ENCODE data around the gene ACER2. TPM values are rescaled to one million over a fixed set of nuclear protein-coding genes. Genes with fewer than 3 reads are reported as not detected.
"Not testable (repeated sequence)": the region's sequence is repeated elsewhere in the genome, so short reads cannot be mapped to it uniquely, and the experiment has no call there.

The ACER2 gene
- total and polyA plus RNA-seq, 2 donors (not counting 1 experiment from before 2014, with no cell fraction given) = 1.2 to 4.5 TPM

DNA sequence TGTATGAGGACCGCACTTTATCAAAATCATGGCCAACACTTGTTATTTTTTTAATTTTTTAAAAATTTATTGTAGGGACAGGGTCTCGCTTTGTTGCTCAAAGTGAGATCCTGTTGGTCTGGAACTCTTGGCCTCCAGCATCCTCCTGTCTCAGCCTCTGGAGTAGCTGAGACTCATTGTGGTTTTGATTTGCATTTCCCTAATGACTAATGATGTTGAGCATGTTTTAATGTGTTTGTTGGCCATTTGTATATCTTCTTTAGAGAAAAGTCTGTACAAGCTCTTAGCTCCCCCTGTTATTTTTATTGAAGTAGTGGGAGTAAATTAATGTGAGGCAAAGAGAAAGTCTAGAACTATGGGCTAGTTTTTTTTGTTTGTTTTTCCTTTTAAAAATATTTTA, 27.2 kb upstream of the ACER2 start:
- TF ChIP-seq CTCF (conservative IDR thresholded peaks at IDR 0.05 in 1 of 2, IDR thresholded peaks at IDR 0.05 in 1 of 2; ENCODE audit: low read depth in 1 of 2, low read length in 2 of 2) (no peak), EZH2 (IDR thresholded peaks at IDR 0.05; ENCODE audit: low read length, missing control alignments) (no peak)
- no peak overlapping the region for H3K9ac ChIP-seq (ENCODE audit: insufficient read depth, low read length)
- no peak overlapping the region for H3K27ac ChIP-seq (ENCODE audit: insufficient read depth, low read length)
- H2AFZ ChIP-seq (ENCODE audit: low read length) = no peak overlapping the region
- H3K36me3 ChIP-seq (ENCODE audit: control insufficient read depth, insufficient read depth, low read length) = peaks cover 3% of the 10 kb centered on the region
- peaks cover 31% of the 10 kb centered on the region for H3K79me2 ChIP-seq (ENCODE audit: control insufficient read depth, insufficient read depth, low read length)
- DNase-seq (ENCODE audit: low read depth in 2 of 2) = no peak
- H3K4me3 ChIP-seq (replicated peaks in 1 of 4; ENCODE audit: control extremely low read depth in 1 of 4, insufficient read depth in 1 of 4, low read depth in 3 of 4, low read length in 4 of 4) = no peak overlapping the region
- no peak overlapping the region for H3K4me2 ChIP-seq (ENCODE audit: extremely low read depth, insufficient read depth, low read length)
- no peaks in the 10 kb centered on the region for H4K20me1 ChIP-seq (ENCODE audit: control insufficient read depth, extremely low read depth, insufficient read depth, low read length)
- H3K27me3 ChIP-seq (ENCODE audit: control insufficient read depth, insufficient read depth, low read length) = no peaks in the 10 kb centered on the region
- H3K9me3 ChIP-seq (ENCODE audit: control insufficient read depth, insufficient read depth, low read depth, low read length) = no peaks in the 10 kb centered on the region
- H3K4me1 ChIP-seq (ENCODE audit: control insufficient read depth, extremely low read depth, insufficient read depth, low read length) = peaks cover 2% of the 10 kb centered on the region

- H2AFZ ChIP-seq (ENCODE audit: low read length); H3K36me3 ChIP-seq (ENCODE audit: control insufficient read depth, insufficient read depth, low read length); H3K27me3 ChIP-seq (ENCODE audit: control insufficient read depth, insufficient read depth, low read length); H3K4me2 ChIP-seq (ENCODE audit: extremely low read depth, insufficient read depth, low read length); H3K4me3 ChIP-seq (replicated peaks in 1 of 4; ENCODE audit: control extremely low read depth in 1 of 4, insufficient read depth in 1 of 4, low read depth in 3 of 4, low read length in 4 of 4); DNase-seq (ENCODE audit: low read depth in 2 of 2); H4K20me1 ChIP-seq (ENCODE audit: control insufficient read depth, extremely low read depth, insufficient read depth, low read length); H3K9ac ChIP-seq (ENCODE audit: insufficient read depth, low read length); H3K9me3 ChIP-seq (ENCODE audit: control insufficient read depth, insufficient read depth, low read depth, low read length); H3K4me1 ChIP-seq (ENCODE audit: control insufficient read depth, extremely low read depth, insufficient read depth, low read length); H3K79me2 ChIP-seq (ENCODE audit: control insufficient read depth, insufficient read depth, low read length); H3K27ac ChIP-seq (ENCODE audit: insufficient read depth, low read length): not testable (repeated sequence)
Measured at GRCh38 chr9:19385212-19385611, 23.6 kb upstream of the ACER2 start.

GRCh38 chr9:19385786-19386501, 22.9 kb upstream of the ACER2 start:
- TF ChIP-seq EZH2 (IDR thresholded peaks at IDR 0.05; ENCODE audit: low read length, missing control alignments) = no peak
- TF ChIP-seq CTCF (conservative IDR thresholded peaks at IDR 0.05 in 1 of 2, IDR thresholded peaks at IDR 0.05 in 1 of 2; ENCODE audit: low read depth in 1 of 2, low read length in 2 of 2) = no peak
- H3K4me3 ChIP-seq (replicated peaks in 1 of 4; ENCODE audit: control extremely low read depth in 1 of 4, insufficient read depth in 1 of 4, low read depth in 3 of 4, low read length in 4 of 4) = no peak overlapping the region
- no peak overlapping the region for H3K4me2 ChIP-seq (ENCODE audit: extremely low read depth, insufficient read depth, low read length)
- no peaks in the 10 kb centered on the region for H3K27me3 ChIP-seq (ENCODE audit: control insufficient read depth, insufficient read depth, low read length)
- H3K4me1 ChIP-seq (ENCODE audit: control insufficient read depth, extremely low read depth, insufficient read depth, low read length) = no peaks in the 10 kb centered on the region
- no peaks in the 10 kb centered on the region for H3K36me3 ChIP-seq (ENCODE audit: control insufficient read depth, insufficient read depth, low read length)
- H3K9ac ChIP-seq (ENCODE audit: insufficient read depth, low read length) = no peak overlapping the region
- no peak overlapping the region for H2AFZ ChIP-seq (ENCODE audit: low read length)
- H3K9me3 ChIP-seq (ENCODE audit: control insufficient read depth, insufficient read depth, low read depth, low read length) = no peaks in the 10 kb centered on the region
- H4K20me1 ChIP-seq (ENCODE audit: control insufficient read depth, extremely low read depth, insufficient read depth, low read length) = no peaks in the 10 kb centered on the region
- no peak overlapping the region for H3K27ac ChIP-seq (ENCODE audit: insufficient read depth, low read length)
- H3K79me2 ChIP-seq (ENCODE audit: control insufficient read depth, insufficient read depth, low read length) = no peaks in the 10 kb centered on the region
- no peak for DNase-seq (ENCODE audit: low read depth in 2 of 2)

Data from fibroblast of lung (primary cell).